GM12878 (cell line): Measurements from ENCODE around the gene NIPAL3. TPM values are rescaled to one million over a fixed set of nuclear protein-coding genes. Genes with fewer than 3 reads are reported as not detected.

Experiments used
- ATAC-seq: fragments of 200-7000 bp; cut with Tn5 transposase; 3 replicates; pipeline ENCODE4 v1.9.1; 2020; ENCODE audit warnings: mild to moderate bottlenecking, moderate library complexity
- BruUV-seq: library from RNA; stranded (reverse); fragments of 400-500 nt; replicated peaks from 2 replicates; lab custom pipeline; 2021; lab: Mats Ljungman, UMichigan
- CTCF ChIA-PET: fragments of 300-600 bp; sonication (Branson Sonifier 250); formaldehyde crosslinking; extraction: SDS; loops from one replicate; lab custom pipeline; 2021; ENCODE audit warnings: inconsistent platforms; lab: Yijun Ruan, JAX
- POLR2A ChIA-PET: fragments of 350-600 bp; formaldehyde crosslinking; extraction: SDS; loops from one replicate; lab custom pipeline; 2021; ENCODE audit warnings: inconsistent platforms; lab: Charles Lee
- RAD21 ChIA-PET: fragments of 300-600 bp; sonication (Branson Sonifier 250); formaldehyde crosslinking; loops from one replicate; lab custom pipeline; 2023; ENCODE audit warnings: antibody characterized with exemption; ENCODE audit not compliant: unreplicated experiment; lab: Charles Lee
- SMC1A ChIA-PET: fragments of 300-600 bp; sonication (Branson Sonifier 250); formaldehyde crosslinking; loops from one replicate; lab custom pipeline; 2023; ENCODE audit not compliant: unreplicated experiment, uncharacterized antibody; lab: Charles Lee
- DNase-seq: peaks from one replicate; pipeline ENCODE4 v3.0.0-alpha.2; 2011; ENCODE audit warnings: low read depth, low spot score
- FAIRE-seq: peaks from 3 replicates; lab custom pipeline; 2011; peaks lifted over from hg19 to GRCh38; lab: Jason Lieb, UNC
- H2AFZ ChIP-seq: 2 replicates; pipeline ENCODE4 v1.6.0; 2011; ENCODE audit warnings: low read depth, low read length, control low read depth; ENCODE audit not compliant: control insufficient read depth
- H3K27ac ChIP-seq: 2 replicates; pipeline ENCODE4 v1.5.1; 2011; ENCODE audit warnings: control low read depth; ENCODE audit not compliant: control insufficient read depth, insufficient read depth
- H3K27me3 ChIP-seq, 2 experiments: replicated peaks in 1 of 2; 2 replicates each; pipeline versions ENCODE4 v1.6.0 to v1.6.1; 2011; ENCODE audit warnings: low read length in 1 of 2; ENCODE audit not compliant: control insufficient read depth in 2 of 2, insufficient read depth in 2 of 2
- H3K36me3 ChIP-seq, 2 experiments: 2 replicates each; pipeline ENCODE4 v1.5.1; 2011; ENCODE audit warnings: low read length in 1 of 2; ENCODE audit not compliant: control insufficient read depth in 2 of 2, insufficient read depth in 2 of 2
- H3K4me1 ChIP-seq: 2 replicates; pipeline ENCODE4 v1.6.1; 2011; ENCODE audit warnings: mild to moderate bottlenecking, low read length, moderate library complexity, mixed read lengths; ENCODE audit not compliant: control insufficient read depth, insufficient read depth
- H3K4me2 ChIP-seq: 2 replicates; pipeline ENCODE4 v1.6.0; 2011; ENCODE audit warnings: control low read depth; ENCODE audit not compliant: control insufficient read depth, insufficient read depth
- H3K4me3 ChIP-seq: fragments of 200-600 bp; sonication (generic); 2 replicates; pipeline ENCODE4 v1.5.1; 2016
- H3K79me2 ChIP-seq: 2 replicates; pipeline ENCODE4 v1.6.0; 2011; ENCODE audit warnings: low read length; ENCODE audit not compliant: control insufficient read depth, insufficient read depth
- H3K9ac ChIP-seq: 2 replicates; pipeline ENCODE4 v1.8.0; 2011; ENCODE audit warnings: low read length, control low read depth, mixed read lengths; ENCODE audit not compliant: control insufficient read depth, insufficient read depth
- H3K9me3 ChIP-seq: replicated peaks from 3 replicates; pipeline ENCODE4 v1.5.1; 2011; ENCODE audit warnings: mild to moderate bottlenecking, low read length; ENCODE audit not compliant: control insufficient read depth, insufficient read depth
- H4K20me1 ChIP-seq: 2 replicates; pipeline ENCODE4 v1.6.0; 2011; ENCODE audit not compliant: control insufficient read depth, insufficient read depth
- HDAC6 ChIP-seq: fragments of 200-600 bp; sonication (generic); IDR thresholded peaks from one replicate; pipeline ENCODE4 v1.8.0; 2017; ENCODE audit warnings: antibody characterized with exemption; ENCODE audit not compliant: unreplicated experiment
- SRF ChIP-seq, 2 experiments: IDR thresholded peaks; 2 replicates each; pipeline ENCODE4 v1.6.1; 2011; ENCODE audit warnings: low read depth in 2 of 2, low read length in 2 of 2, mild to moderate bottlenecking in 1 of 2, moderate library complexity in 1 of 2
- ZBTB4 ChIP-seq: fragments of 450-650 bp; formaldehyde crosslinking; IDR thresholded peaks from 2 replicates; pipeline ENCODE4 v1.4.0; 2022; ENCODE audit warnings: mild to moderate bottlenecking, moderate library complexity
- ZNF274 ChIP-seq: IDR thresholded peaks from one replicate; pipeline ENCODE4 v1.8.0; 2011; ENCODE audit not compliant: insufficient read length, insufficient read depth
- WGBS: methylation state at CpG from one replicate; pipeline ENCODE4 v1.1.6; 2016; ENCODE audit warnings: low lambda C conversion rate; ENCODE audit not compliant: insufficient replicate concordance, insufficient coverage; ENCODE audit errors: missing lambda C conversion rate; 5-methylcytosine and 5-hydroxymethylcytosine counted together
- in situ Hi-C: fragments of 300-500 bp; cut with MboI; formaldehyde crosslinking; loops from 9 replicates; pipeline ENCODE4 v1.14.3; 2018; ENCODE audit warnings: mixed read lengths
- intact Hi-C: fragments of 100-400 bp; cut with micrococcal nuclease; formaldehyde crosslinking; loops from one replicate; pipeline ENCODE4 v1.14.2; 2022; ENCODE audit not compliant: unreplicated experiment
- polyA plus RNA-seq, 11 experiments: library from polyadenylated mRNA; depleted of rRNA in 4 of 11; unstranded in 6 of 11; stranded (reverse) in 5 of 11; fragments of >200 nt; fragmentation: Nextera tagmentation in 4 of 11; fragmentation: Illumina TruSeq in 1 of 11; extraction: Ambion mirVana in 4 of 11; extraction: Trizol in 1 of 11; gene quantifications; 1 replicate in 1 of 11; 2 replicates in 10 of 11; pipeline versions ENCODE4 v1.2.1 to v1.2.3, GENCODE V29; 2011 to 2016; ENCODE audit warnings: inconsistent platforms in 2 of 11, missing spikeins in 2 of 11, low read depth in 1 of 11
- total RNA-seq, 4 experiments: library from RNA; depleted of rRNA in 3 of 4; stranded (reverse); fragments of >200 nt in 3 of 4; fragmentation: Illumina TruSeq in 1 of 4; extraction: Trizol in 1 of 4; gene quantifications; 2 replicates each; pipeline versions ENCODE4 v1.2.1 to v1.2.3, GENCODE V29; 2013 to 2021

Gene NIPAL3
- total and polyA plus RNA-seq, 10 of the 15 experiments (the other 5 are each of a cell fraction or from before 2014, with no cell fraction given): 2.1 to 9.4 (median 4.2) TPM

GRCh38 chr1:24409535-24409934 lies 6.1 kb upstream of the NIPAL3 start (continued):
- TF ChIP-seq HDAC6 (no peak), ZNF274 (no peak), SRF (IDR thresholded peaks at IDR 0.05; ENCODE audit: low read depth in 2 of 2, low read length in 2 of 2) (no peak)
- TF ChIP-seq, all 136 proteins: peak for 0

GRCh38 chr1:24410750-24411149 lies 4.9 kb upstream of the NIPAL3 start:
- ChIA-PET SMC1A (interaction anchor here (9.8 kb wide), 1 partner anchor 18 kb away, joined by 63 read pairs; no protein-coding TSS in a partner anchor), POLR2A (no interaction called here), RAD21 (no interaction called here), CTCF (interaction anchor here (3.3 kb wide), 1 partner anchor 18 kb away, joined by 22 read pairs; no protein-coding TSS in a partner anchor)
- no peaks in the 10 kb centered on the region; the same call in 2 of the 3 replicates for H3K9me3 ChIP-seq
- no peaks in the 10 kb centered on the region for H3K4me1 ChIP-seq
- no peak overlapping the region for H3K9ac ChIP-seq
- H3K4me3 ChIP-seq: no peak overlapping the region
- no peak for TF ChIP-seq ZBTB4 (CRISPR knock-in tag)
- no peak for ATAC-seq
- no peak overlapping the region for H3K27ac ChIP-seq
- in situ Hi-C loops (no loop called here), intact Hi-C loops (no loop called here)
- H4K20me1 ChIP-seq: no peaks in the 10 kb centered on the region
- H3K36me3 ChIP-seq: no peaks in the 10 kb centered on the region
- H3K27me3 ChIP-seq: no peaks in the 10 kb centered on the region
- no peak overlapping the region for H2AFZ ChIP-seq
- FAIRE-seq: no peak
- 81% methylated on average over 7 of the region's 7 CpGs for WGBS
- DNase-seq: no peak
- BruUV-seq: no TSS peak
- H3K79me2 ChIP-seq: no peaks in the 10 kb centered on the region
- no peak overlapping the region for H3K4me2 ChIP-seq
